ENCODE data around the gene RRP15. TPM values are rescaled to one million over a fixed set of nuclear protein-coding genes. Genes with fewer than 3 reads are reported as not detected.

Gene RRP15
- total and polyA plus RNA-seq, 2 of the 13 experiments (the other 11 are each of a cell fraction or from before 2014, with no cell fraction given) = 2.1 to 37.5 TPM

DNA sequence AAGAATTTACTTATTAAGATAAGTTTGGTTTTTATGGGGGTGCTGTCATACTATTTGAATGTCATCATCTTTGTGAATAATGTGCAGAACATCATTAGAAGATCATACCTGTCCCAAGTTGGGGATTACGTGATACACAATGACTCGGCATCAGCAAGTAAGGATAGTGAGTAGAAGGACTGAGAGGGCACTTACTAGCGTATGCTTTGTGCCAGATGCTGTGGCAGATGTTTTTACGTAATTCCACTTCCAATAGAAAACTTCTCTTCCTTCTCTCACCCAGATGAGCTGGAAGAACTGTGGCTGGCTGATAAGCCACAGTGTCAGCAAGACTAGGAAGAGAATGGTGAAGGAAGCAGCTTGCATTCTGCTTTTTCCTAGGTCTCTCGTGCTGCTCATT lies 32.0 kb downstream of the RRP15 start:
- DNase-seq (ENCODE audit: low spot score) (no peak), FAIRE-seq (no peak), ATAC-seq (no peak)
- H3K4me2 ChIP-seq (ENCODE audit: low read depth, low read length) = no peak overlapping the region
- no peaks in the 10 kb centered on the region for H3K79me2 ChIP-seq (ENCODE audit: insufficient read depth, low read length)
- H3K36me3 ChIP-seq (replicated peaks in 1 of 2; ENCODE audit: control insufficient read depth in 1 of 2, insufficient read depth in 2 of 2, low read length in 2 of 2) = peaks cover 3 to 17% of the 10 kb centered on the region in 2 experiments; a peak in 2 of 5 replicates
- no peak overlapping the region for H3K4me3 ChIP-seq (replicated peaks in 1 of 3; ENCODE audit: insufficient read depth in 1 of 3, low read depth in 2 of 3, low read length in 3 of 3)
- H3K9me3 ChIP-seq (ENCODE audit: low read length) = no peaks in the 10 kb centered on the region
- H4K20me1 ChIP-seq (ENCODE audit: insufficient read depth, low read length) = no peaks in the 10 kb centered on the region
- in situ Hi-C loops (cut with HindIII; ENCODE audit: extremely low pct_ligation_motif_present, low pct_unique_long_range_greater_than_20kb) = no loop called here
- no TSS peak for BruUV-seq (replicated peaks)
- H2AFZ ChIP-seq (ENCODE audit: low read length) = no peak overlapping the region
- WGBS (ENCODE audit: low lambda C conversion rate) = 95% methylated on average over 5 of the region's 5 CpGs
- H3K4me1 ChIP-seq (ENCODE audit: insufficient read depth, low read length) = no peaks in the 10 kb centered on the region
- CTCF ChIA-PET (ENCODE audit: low intra/inter-chr PET ratio, low total read pairs) = no interaction called here
- POLR2A ChIA-PET = no interaction called here
- H3K27me3 ChIP-seq (ENCODE audit: control insufficient read depth in 1 of 2, insufficient read depth in 2 of 2, low read length in 2 of 2) = no peaks in the 10 kb centered on the region
- intact Hi-C loops (cut with micrococcal nuclease; ENCODE audit: unreplicated experiment) = no loop called here
- H3K27ac ChIP-seq (ENCODE audit: extremely low read length, insufficient read depth, low read length) = no peak overlapping the region
- no peak overlapping the region for H3K9ac ChIP-seq (ENCODE audit: insufficient read depth, low read depth, low read length)
- TF ChIP-seq SMARCC2 (IDR thresholded peaks at IDR 0.05) = no peak
- no peak for TF ChIP-seq DR1 (CRISPR knock-in tag; IDR thresholded peaks at IDR 0.05)
- no peak for TF ChIP-seq ZNF749 (CRISPR knock-in tag; IDR thresholded peaks at IDR 0.05; ENCODE audit: borderline replicate concordance)
- TF ChIP-seq LCORL (IDR thresholded peaks at IDR 0.05) = no peak
- no peak for TF ChIP-seq LCORL (CRISPR knock-in tag; IDR thresholded peaks at IDR 0.05)
- TF ChIP-seq ZNF383 (CRISPR knock-in tag; IDR thresholded peaks at IDR 0.05; ENCODE audit: borderline replicate concordance) = no peak
- TF ChIP-seq, protein P1, sequence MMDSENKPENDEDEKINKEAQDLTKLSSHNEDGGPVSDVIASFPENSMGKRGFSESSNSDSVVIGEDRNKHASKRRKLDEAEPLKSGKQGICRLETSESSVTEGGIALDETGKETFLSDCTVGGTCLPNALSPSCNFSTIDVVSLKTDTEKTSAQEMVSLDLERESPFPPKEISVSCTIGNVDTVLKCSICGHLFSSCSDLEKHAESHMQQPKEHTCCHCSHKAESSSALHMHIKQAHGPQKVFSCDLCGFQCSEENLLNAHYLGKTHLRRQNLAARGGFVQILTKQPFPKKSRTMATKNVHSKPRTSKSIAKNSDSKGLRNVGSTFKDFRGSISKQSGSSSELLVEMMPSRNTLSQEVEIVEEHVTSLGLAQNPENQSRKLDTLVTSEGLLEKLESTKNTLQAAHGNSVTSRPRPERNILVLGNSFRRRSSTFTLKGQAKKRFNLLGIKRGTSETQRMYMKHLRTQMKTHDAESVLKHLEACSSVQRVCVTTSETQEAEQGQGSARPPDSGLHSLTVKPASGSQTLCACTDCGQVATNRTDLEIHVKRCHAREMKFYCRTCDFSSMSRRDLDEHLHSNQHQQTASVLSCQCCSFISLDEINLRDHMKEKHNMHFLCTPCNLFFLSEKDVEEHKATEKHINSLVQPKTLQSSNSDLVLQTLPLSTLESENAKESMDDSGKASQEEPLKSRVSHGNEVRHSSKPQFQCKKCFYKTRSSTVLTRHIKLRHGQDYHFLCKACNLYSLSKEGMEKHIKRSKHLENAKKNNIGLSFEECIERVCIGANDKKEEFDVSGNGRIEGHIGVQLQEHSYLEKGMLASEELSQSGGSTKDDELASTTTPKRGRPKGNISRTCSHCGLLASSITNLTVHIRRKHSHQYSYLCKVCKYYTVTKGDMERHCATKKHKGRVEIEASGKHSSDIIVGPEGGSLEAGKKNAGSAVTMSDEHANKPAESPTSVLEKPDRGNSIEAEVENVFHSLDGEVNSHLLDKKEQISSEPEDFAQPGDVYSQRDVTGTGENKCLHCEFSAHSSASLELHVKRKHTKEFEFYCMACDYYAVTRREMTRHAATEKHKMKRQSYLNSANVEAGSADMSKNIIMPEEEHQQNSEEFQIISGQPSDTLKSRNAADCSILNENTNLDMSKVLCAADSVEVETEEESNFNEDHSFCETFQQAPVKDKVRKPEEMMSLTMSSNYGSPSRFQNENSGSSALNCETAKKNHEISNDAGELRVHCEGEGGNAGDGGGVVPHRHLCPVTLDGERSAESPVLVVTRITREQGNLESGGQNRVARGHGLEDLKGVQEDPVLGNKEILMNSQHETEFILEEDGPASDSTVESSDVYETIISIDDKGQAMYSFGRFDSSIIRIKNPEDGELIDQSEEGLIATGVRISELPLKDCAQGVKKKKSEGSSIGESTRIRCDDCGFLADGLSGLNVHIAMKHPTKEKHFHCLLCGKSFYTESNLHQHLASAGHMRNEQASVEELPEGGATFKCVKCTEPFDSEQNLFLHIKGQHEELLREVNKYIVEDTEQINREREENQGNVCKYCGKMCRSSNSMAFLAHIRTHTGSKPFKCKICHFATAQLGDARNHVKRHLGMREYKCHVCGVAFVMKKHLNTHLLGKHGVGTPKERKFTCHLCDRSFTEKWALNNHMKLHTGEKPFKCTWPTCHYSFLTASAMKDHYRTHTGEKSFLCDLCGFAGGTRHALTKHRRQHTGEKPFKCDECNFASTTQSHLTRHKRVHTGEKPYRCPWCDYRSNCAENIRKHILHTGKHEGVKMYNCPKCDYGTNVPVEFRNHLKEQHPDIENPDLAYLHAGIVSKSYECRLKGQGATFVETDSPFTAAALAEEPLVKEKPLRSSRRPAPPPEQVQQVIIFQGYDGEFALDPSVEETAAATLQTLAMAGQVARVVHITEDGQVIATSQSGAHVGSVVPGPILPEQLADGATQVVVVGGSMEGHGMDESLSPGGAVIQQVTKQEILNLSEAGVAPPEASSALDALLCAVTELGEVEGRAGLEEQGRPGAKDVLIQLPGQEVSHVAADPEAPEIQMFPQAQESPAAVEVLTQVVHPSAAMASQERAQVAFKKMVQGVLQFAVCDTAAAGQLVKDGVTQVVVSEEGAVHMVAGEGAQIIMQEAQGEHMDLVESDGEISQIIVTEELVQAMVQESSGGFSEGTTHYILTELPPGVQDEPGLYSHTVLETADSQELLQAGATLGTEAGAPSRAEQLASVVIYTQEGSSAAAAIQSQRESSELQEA (CRISPR knock-in tag; IDR thresholded peaks at IDR 0.05; ENCODE audit: not compliant biosample characterization) = no peak
- TF ChIP-seq HIVEP1 (CRISPR knock-in tag; IDR thresholded peaks at IDR 0.05) = no peak
- TF ChIP-seq NR2F1 (CRISPR knock-in tag; IDR thresholded peaks at IDR 0.05) = no peak
- no peak for TF ChIP-seq ZNF616 (CRISPR knock-in tag; IDR thresholded peaks at IDR 0.05; ENCODE audit: low read depth)
- TF ChIP-seq SALL2 (CRISPR knock-in tag; IDR thresholded peaks at IDR 0.05) = no peak
- TF ChIP-seq SNAPC2 (CRISPR knock-in tag; IDR thresholded peaks at IDR 0.05) = no peak
- no peak for TF ChIP-seq ARID2 (CRISPR knock-in tag; IDR thresholded peaks at IDR 0.05; ENCODE audit: borderline replicate concordance)
- TF ChIP-seq, protein P2, sequence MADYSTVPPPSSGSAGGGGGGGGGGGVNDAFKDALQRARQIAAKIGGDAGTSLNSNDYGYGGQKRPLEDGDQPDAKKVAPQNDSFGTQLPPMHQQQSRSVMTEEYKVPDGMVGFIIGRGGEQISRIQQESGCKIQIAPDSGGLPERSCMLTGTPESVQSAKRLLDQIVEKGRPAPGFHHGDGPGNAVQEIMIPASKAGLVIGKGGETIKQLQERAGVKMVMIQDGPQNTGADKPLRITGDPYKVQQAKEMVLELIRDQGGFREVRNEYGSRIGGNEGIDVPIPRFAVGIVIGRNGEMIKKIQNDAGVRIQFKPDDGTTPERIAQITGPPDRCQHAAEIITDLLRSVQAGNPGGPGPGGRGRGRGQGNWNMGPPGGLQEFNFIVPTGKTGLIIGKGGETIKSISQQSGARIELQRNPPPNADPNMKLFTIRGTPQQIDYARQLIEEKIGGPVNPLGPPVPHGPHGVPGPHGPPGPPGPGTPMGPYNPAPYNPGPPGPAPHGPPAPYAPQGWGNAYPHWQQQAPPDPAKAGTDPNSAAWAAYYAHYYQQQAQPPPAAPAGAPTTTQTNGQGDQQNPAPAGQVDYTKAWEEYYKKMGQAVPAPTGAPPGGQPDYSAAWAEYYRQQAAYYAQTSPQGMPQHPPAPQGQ (CRISPR knock-in tag; IDR thresholded peaks at IDR 0.05; ENCODE audit: borderline replicate concordance) = no peak
- no peak for TF ChIP-seq THAP11 (CRISPR knock-in tag; IDR thresholded peaks at IDR 0.05)
- no peak for TF ChIP-seq SRF (IDR thresholded peaks at IDR 0.05; ENCODE audit: low read depth, low read length)
- no peak for TF ChIP-seq ZNF138 (CRISPR knock-in tag; IDR thresholded peaks at IDR 0.05; ENCODE audit: low read depth)

All from HepG2 (cell line).